Neural cell (in vitro differentiated cells): ENCODE results near the gene SMG6. TPM values are rescaled to one million over a fixed set of nuclear protein-coding genes. Genes with fewer than 3 reads are reported as not detected.

Source experiments
- H2AFZ ChIP-seq: fragments of 200-600, 300-800 bp; sonication (generic), shearing (Covaris generic); 2 replicates; pipeline ENCODE4 v1.6.0; 2014; ENCODE audit warnings: low read depth, mild to moderate bottlenecking, antibody characterized with exemption, low read length, moderate library complexity
- H3F3A ChIP-seq: fragments of 200-600 bp; shearing (Covaris generic); 2 replicates; pipeline ENCODE4 v1.6.1; 2016; ENCODE audit warnings: mild to moderate bottlenecking, moderate library complexity, mixed read lengths, antibody characterized with exemption, low read length; ENCODE audit not compliant: insufficient read depth, poor library complexity, severe bottlenecking
- H3K27ac ChIP-seq: fragments of 200-600, 300-800 bp; sonication (generic), shearing (Covaris generic); 2 replicates; pipeline ENCODE4 v1.5.1; 2014; ENCODE audit warnings: mild to moderate bottlenecking, low read length, moderate library complexity
- H3K27me3 ChIP-seq: fragments of 300-800, 200-600 bp; sonication (generic), shearing (Covaris generic); 2 replicates; pipeline ENCODE4 v1.6.0; 2014; ENCODE audit warnings: mild to moderate bottlenecking, low read depth, low read length, moderate library complexity; ENCODE audit not compliant: insufficient read depth
- H3K36me3 ChIP-seq: fragments of 300-800, 200-600 bp; sonication (generic), shearing (Covaris generic); 2 replicates; pipeline ENCODE4 v1.5.1; 2014; ENCODE audit warnings: mild to moderate bottlenecking, antibody characterized with exemption, low read length, moderate library complexity; ENCODE audit not compliant: insufficient read depth
- H3K4me2 ChIP-seq: fragments of 300-800, 200-600 bp; sonication (generic), shearing (Covaris generic); 2 replicates; pipeline ENCODE4 v1.6.0; 2014; ENCODE audit warnings: mild to moderate bottlenecking, low read length
- H3K4me3 ChIP-seq: fragments of 300-800, 200-600 bp; sonication (generic), shearing (Covaris generic); 2 replicates; pipeline ENCODE4 v1.5.1; 2014; ENCODE audit warnings: mild to moderate bottlenecking, low read length, moderate library complexity
- H3K79me2 ChIP-seq: fragments of 200-600 bp; shearing (Covaris generic); replicated peaks from 2 replicates; pipeline ENCODE4 v1.6.0; 2014; ENCODE audit warnings: mild to moderate bottlenecking, low read length, moderate library complexity; ENCODE audit not compliant: insufficient read depth
- H3K9ac ChIP-seq: fragments of 300-800, 200-600 bp; sonication (generic), shearing (Covaris generic); 2 replicates; pipeline ENCODE4 v1.6.1; 2016; ENCODE audit warnings: mild to moderate bottlenecking, low read length, mixed read lengths
- H3K9me2 ChIP-seq: fragments of 200-600 bp; shearing (Covaris generic); 2 replicates; pipeline ENCODE4 v1.6.1; 2016; ENCODE audit warnings: mild to moderate bottlenecking, low read length, mixed read lengths; ENCODE audit not compliant: insufficient read depth
- H3K9me3 ChIP-seq: fragments of 200-600, 300-800 bp; sonication (generic), shearing (Covaris generic); 2 replicates; pipeline ENCODE4 v1.6.1; 2016; ENCODE audit warnings: mild to moderate bottlenecking, mixed run types, low read length, moderate library complexity, mixed read lengths
- H4K20me1 ChIP-seq: fragments of 200-600 bp; shearing (Covaris generic); 2 replicates; pipeline ENCODE4 v1.6.1; 2016; ENCODE audit warnings: mild to moderate bottlenecking, mixed run types; ENCODE audit not compliant: insufficient read depth
- EP300 ChIP-seq: fragments of 450-650 bp; conservative IDR thresholded peaks from 2 replicates; pipeline ENCODE4 v1.6.1; 2014; ENCODE audit warnings: antibody characterized with exemption, mild to moderate bottlenecking, moderate library complexity; ENCODE audit not compliant: poor library complexity, severe bottlenecking
- EZH2 ChIP-seq: fragments of 200-600, 300-800 bp; shearing (Covaris generic), sonication (generic); IDR thresholded peaks from 2 replicates; pipeline ENCODE4 v1.6.1; 2014; ENCODE audit warnings: antibody characterized with exemption, low read length, borderline replicate concordance, mild to moderate bottlenecking; ENCODE audit not compliant: insufficient read depth, poor library complexity, severe bottlenecking
- MXI1 ChIP-seq: fragments of 450-650 bp; conservative IDR thresholded peaks from 2 replicates; pipeline ENCODE4 v1.6.1; 2014; ENCODE audit warnings: antibody characterized with exemption, mild to moderate bottlenecking; ENCODE audit not compliant: poor library complexity, severe bottlenecking
- POLR2AphosphoS5 ChIP-seq: IDR thresholded peaks from 2 replicates; pipeline ENCODE4 v1.6.1; 2012
- RAD21 ChIP-seq: fragments of 450-650 bp; conservative IDR thresholded peaks from 2 replicates; pipeline ENCODE4 v1.6.1; 2014; ENCODE audit warnings: antibody characterized with exemption, mild to moderate bottlenecking, moderate library complexity
- SMC3 ChIP-seq: fragments of 450-650 bp; conservative IDR thresholded peaks from 2 replicates; pipeline ENCODE4 v1.6.1; 2014; ENCODE audit warnings: antibody characterized with exemption, mild to moderate bottlenecking, moderate library complexity; ENCODE audit not compliant: poor library complexity
- TAF1 ChIP-seq: IDR thresholded peaks from 2 replicates; pipeline ENCODE4 v1.6.1; 2012; ENCODE audit warnings: low read depth
- polyA plus RNA-seq: library from polyadenylated mRNA; depleted of rRNA; stranded (reverse); fragments of >200 nt; gene quantifications from 2 replicates; pipeline ENCODE4 v1.2.3, GENCODE V29; 2014
- TF ChIP-seq, protein P1 (sequence below): fragments of 450-650 bp; IDR thresholded peaks from 2 replicates; pipeline ENCODE4 v1.5.1; 2014; ENCODE audit warnings: antibody characterized with exemption, mild to moderate bottlenecking, moderate library complexity; ENCODE audit not compliant: poor library complexity, severe bottlenecking
- TF ChIP-seq, protein P2 (sequence below): IDR thresholded peaks from 2 replicates; pipeline ENCODE4 v1.6.1; 2012; ENCODE audit warnings: borderline replicate concordance

Gene SMG6
- polyA plus RNA-seq, 1 donor from 2014 or later, result 13.9 TPM

DNA sequence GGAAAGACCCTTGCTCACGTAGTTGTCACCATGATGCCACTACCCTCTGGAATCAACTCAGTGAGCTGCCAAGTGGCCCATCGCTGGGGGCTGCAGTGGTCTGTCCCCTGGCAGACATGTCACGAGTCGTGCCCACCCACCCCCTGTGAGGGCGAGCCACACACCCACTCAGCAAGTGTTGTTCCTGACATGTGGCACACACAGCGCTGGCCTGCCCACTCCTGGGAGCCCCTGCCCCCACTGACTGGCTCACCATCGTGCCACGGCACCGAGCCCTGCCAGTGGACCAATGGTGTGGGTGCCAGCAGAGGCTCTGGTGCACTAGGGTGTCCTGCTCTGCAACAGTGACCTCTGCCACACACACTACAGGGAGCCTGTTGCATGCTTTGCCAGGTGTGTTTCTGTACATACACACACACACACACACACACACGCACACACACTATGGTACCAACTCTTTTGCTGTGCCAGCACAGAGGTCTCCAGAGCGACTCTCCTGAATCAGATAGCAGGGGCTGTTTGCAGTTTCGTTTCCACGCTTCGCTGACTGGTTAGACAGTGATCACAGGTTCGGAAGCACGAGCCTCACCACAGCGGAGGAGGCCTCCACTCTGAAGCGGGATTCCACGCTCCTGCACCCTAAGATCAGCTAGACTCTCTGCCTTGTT is 286.2 kb downstream of the SMG6 start:
- Histone ChIP-seq H3K9ac (no peak overlapping the region), H2AFZ (no peak overlapping the region), H3K9me2 (no peaks in the 10 kb centered on the region), H3F3A (no peaks in the 10 kb centered on the region), H3K27ac (no peak overlapping the region), H3K36me3 (no peaks in the 10 kb centered on the region), H3K4me2 (no peak overlapping the region), H3K4me3 (no peak overlapping the region), H3K79me2 (no peaks in the 10 kb centered on the region), H4K20me1 (no peaks in the 10 kb centered on the region), H3K9me3 (no peaks in the 10 kb centered on the region), H3K27me3 (no peaks in the 10 kb centered on the region)
- TF ChIP-seq RAD21 (no peak), MXI1 (no peak), EP300 (no peak), EZH2 (no peak), TAF1 (no peak), SMC3 (no peak), POLR2AphosphoS5 (no peak)
- TF ChIP-seq, protein P1, sequence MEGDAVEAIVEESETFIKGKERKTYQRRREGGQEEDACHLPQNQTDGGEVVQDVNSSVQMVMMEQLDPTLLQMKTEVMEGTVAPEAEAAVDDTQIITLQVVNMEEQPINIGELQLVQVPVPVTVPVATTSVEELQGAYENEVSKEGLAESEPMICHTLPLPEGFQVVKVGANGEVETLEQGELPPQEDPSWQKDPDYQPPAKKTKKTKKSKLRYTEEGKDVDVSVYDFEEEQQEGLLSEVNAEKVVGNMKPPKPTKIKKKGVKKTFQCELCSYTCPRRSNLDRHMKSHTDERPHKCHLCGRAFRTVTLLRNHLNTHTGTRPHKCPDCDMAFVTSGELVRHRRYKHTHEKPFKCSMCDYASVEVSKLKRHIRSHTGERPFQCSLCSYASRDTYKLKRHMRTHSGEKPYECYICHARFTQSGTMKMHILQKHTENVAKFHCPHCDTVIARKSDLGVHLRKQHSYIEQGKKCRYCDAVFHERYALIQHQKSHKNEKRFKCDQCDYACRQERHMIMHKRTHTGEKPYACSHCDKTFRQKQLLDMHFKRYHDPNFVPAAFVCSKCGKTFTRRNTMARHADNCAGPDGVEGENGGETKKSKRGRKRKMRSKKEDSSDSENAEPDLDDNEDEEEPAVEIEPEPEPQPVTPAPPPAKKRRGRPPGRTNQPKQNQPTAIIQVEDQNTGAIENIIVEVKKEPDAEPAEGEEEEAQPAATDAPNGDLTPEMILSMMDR, result no peak
- TF ChIP-seq, protein P2, sequence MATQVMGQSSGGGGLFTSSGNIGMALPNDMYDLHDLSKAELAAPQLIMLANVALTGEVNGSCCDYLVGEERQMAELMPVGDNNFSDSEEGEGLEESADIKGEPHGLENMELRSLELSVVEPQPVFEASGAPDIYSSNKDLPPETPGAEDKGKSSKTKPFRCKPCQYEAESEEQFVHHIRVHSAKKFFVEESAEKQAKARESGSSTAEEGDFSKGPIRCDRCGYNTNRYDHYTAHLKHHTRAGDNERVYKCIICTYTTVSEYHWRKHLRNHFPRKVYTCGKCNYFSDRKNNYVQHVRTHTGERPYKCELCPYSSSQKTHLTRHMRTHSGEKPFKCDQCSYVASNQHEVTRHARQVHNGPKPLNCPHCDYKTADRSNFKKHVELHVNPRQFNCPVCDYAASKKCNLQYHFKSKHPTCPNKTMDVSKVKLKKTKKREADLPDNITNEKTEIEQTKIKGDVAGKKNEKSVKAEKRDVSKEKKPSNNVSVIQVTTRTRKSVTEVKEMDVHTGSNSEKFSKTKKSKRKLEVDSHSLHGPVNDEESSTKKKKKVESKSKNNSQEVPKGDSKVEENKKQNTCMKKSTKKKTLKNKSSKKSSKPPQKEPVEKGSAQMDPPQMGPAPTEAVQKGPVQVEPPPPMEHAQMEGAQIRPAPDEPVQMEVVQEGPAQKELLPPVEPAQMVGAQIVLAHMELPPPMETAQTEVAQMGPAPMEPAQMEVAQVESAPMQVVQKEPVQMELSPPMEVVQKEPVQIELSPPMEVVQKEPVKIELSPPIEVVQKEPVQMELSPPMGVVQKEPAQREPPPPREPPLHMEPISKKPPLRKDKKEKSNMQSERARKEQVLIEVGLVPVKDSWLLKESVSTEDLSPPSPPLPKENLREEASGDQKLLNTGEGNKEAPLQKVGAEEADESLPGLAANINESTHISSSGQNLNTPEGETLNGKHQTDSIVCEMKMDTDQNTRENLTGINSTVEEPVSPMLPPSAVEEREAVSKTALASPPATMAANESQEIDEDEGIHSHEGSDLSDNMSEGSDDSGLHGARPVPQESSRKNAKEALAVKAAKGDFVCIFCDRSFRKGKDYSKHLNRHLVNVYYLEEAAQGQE, result no peak

DNA sequence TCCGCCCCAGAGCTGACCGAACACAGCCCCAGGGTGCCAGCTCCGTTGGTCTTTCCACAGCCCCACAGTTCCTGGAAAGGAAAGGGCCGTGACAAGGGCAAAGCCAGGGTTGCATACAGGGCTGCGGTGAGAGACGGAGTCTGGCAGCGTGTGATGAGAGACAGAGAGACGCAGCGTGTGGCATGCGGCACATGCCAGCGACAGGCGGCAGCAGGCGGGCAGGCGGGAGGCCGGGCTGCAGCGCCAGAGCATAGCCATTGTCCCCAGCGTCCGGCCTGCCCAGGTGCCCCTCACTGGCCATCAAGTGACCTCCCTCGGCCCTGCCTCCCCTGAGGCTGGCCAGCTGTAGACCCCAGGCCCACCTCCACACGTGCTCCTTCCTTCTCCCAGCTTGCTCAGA is 287.1 kb downstream of the SMG6 start:
- H3F3A ChIP-seq, result no peaks in the 10 kb centered on the region
- H3K9me2 ChIP-seq, result no peaks in the 10 kb centered on the region
- H3K9ac ChIP-seq, result no peak overlapping the region
- no peak overlapping the region for H3K4me3 ChIP-seq
- no peaks in the 10 kb centered on the region for H3K79me2 ChIP-seq
- H3K4me2 ChIP-seq, result no peak overlapping the region
- no peak overlapping the region for H3K27ac ChIP-seq
- no peak overlapping the region for H2AFZ ChIP-seq
- H3K27me3 ChIP-seq, result no peaks in the 10 kb centered on the region
- no peaks in the 10 kb centered on the region for H4K20me1 ChIP-seq
- no peaks in the 10 kb centered on the region for H3K36me3 ChIP-seq
- TF ChIP-seq POLR2AphosphoS5 (no peak), TAF1 (no peak), EP300 (no peak), EZH2 (no peak), SMC3 (no peak), RAD21 (no peak), MXI1 (no peak)
- TF ChIP-seq, protein P1, result no peak
- TF ChIP-seq, protein P2, result no peak
- no peaks in the 10 kb centered on the region for H3K9me3 ChIP-seq
